ENCODE measurements around the gene RGL1.
"Not testable (repeated sequence)": the region's sequence is repeated elsewhere in the genome, so short reads cannot be mapped to it uniquely, and the experiment has no call there.

RGL1 gene

GRCh38 chr1:183785921-183786320 lies 19.0 kb upstream of the RGL1 start:
- H3K9me3 ChIP-seq (ENCODE audit: control insufficient read depth, low read length); H3K4me3 ChIP-seq (ENCODE audit: extremely low read depth, insufficient read depth, low read length, poor library complexity, severe bottlenecking); H3K36me3 ChIP-seq (ENCODE audit: control insufficient read depth, insufficient read depth, low read length); H3K4me1 ChIP-seq (ENCODE audit: control insufficient read depth, insufficient read depth, low read length, poor library complexity, severe bottlenecking); H3K27ac ChIP-seq (ENCODE audit: low read depth, low read length, severe bottlenecking): not testable (repeated sequence)
- WGBS, 2 experiments (ENCODE audit: insufficient coverage in 2 of 2) = 92 to 100% methylated on average over 1 to 2 of the region's 3 CpGs

DNA sequence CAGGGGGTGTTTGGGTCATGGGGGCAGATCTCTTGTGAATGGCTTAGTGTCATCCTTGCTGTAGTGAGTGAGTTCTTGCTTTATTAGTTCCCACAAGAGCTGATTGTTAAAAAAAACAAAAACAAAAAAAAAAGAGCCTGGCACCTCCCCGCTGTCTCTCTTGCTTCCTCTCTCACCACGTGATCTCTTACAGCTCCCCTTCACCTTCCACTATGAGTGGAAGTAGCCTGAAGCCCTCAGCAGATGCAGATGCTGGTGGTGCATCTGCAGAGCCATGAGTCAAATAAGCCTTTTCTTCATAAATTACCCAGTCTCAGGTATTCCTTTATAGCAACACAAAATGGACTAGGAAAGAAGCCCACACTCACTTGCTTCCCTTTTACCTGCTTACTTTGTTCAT lies 17.2 kb upstream of the RGL1 start:
- no peak overlapping the region for H3K4me3 ChIP-seq (ENCODE audit: extremely low read depth, insufficient read depth, low read length, poor library complexity, severe bottlenecking)
- WGBS, 2 experiments (ENCODE audit: insufficient coverage in 2 of 2) = 70% methylated on average over 2 of the region's 2 CpGs; no CpG with 5 or more reads in 1 of the 2 experiments
- no peaks in the 10 kb centered on the region for H3K4me1 ChIP-seq (ENCODE audit: control insufficient read depth, insufficient read depth, low read length, poor library complexity, severe bottlenecking)
- H3K27ac ChIP-seq (ENCODE audit: low read depth, low read length, severe bottlenecking) = no peak overlapping the region
- no peaks in the 10 kb centered on the region for H3K36me3 ChIP-seq (ENCODE audit: control insufficient read depth, insufficient read depth, low read length)
- peaks cover under 1% of the 10 kb centered on the region for H3K9me3 ChIP-seq (ENCODE audit: control insufficient read depth, low read length)

GRCh38 chr1:183791319-183791718 lies 13.6 kb upstream of the RGL1 start:
- H3K4me1 ChIP-seq (ENCODE audit: control insufficient read depth, insufficient read depth, low read length, poor library complexity, severe bottlenecking) = no peaks in the 10 kb centered on the region
- H3K27ac ChIP-seq (ENCODE audit: low read depth, low read length, severe bottlenecking) = no peak overlapping the region
- peaks cover 3% of the 10 kb centered on the region for H3K9me3 ChIP-seq (ENCODE audit: control insufficient read depth, low read length)
- no peak overlapping the region for H3K4me3 ChIP-seq (ENCODE audit: extremely low read depth, insufficient read depth, low read length, poor library complexity, severe bottlenecking)
- H3K36me3 ChIP-seq (ENCODE audit: control insufficient read depth, insufficient read depth, low read length) = no peaks in the 10 kb centered on the region

- no peak overlapping the region for H3K27ac ChIP-seq (ENCODE audit: low read depth, low read length, severe bottlenecking)
- no peak overlapping the region for H3K4me3 ChIP-seq (ENCODE audit: extremely low read depth, insufficient read depth, low read length, poor library complexity, severe bottlenecking)
- no peaks in the 10 kb centered on the region for H3K4me1 ChIP-seq (ENCODE audit: control insufficient read depth, insufficient read depth, low read length, poor library complexity, severe bottlenecking)
- WGBS, 2 experiments (ENCODE audit: insufficient coverage in 2 of 2) = no CpG with 5 or more reads among the region's 2 CpGs
- peaks cover 3% of the 10 kb centered on the region for H3K9me3 ChIP-seq (ENCODE audit: control insufficient read depth, low read length)
- no peaks in the 10 kb centered on the region for H3K36me3 ChIP-seq (ENCODE audit: control insufficient read depth, insufficient read depth, low read length)
Observed at GRCh38 chr1:183792300-183792699, 12.6 kb upstream of the RGL1 start.

DNA sequence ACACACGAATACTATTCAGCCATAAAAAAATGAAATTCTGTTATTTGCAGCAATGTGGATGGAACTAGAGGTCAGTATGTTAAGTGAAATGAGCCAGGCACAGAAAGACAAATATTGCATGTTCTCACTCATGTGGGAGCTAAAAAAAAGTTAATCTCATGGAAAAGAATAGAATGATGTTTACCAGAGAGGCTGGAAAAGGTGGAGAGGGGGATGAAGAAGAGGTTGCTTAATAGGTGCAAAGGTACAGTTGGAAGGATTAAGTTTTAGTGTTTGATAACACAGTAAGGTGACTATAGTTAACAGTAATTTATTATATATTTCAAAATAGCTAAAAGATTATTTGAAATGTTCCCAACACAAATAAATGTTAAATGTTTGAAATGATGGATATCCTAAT lies 10.8 kb upstream of the RGL1 start:
- Histone ChIP-seq H3K4me3 (ENCODE audit: extremely low read depth, insufficient read depth, low read length, poor library complexity, severe bottlenecking) (no peak overlapping the region), H3K9me3 (ENCODE audit: control insufficient read depth, low read length) (peaks cover 3% of the 10 kb centered on the region), H3K27ac (ENCODE audit: low read depth, low read length, severe bottlenecking) (no peak overlapping the region), H3K36me3 (ENCODE audit: control insufficient read depth, insufficient read depth, low read length) (no peaks in the 10 kb centered on the region), H3K4me1 (ENCODE audit: control insufficient read depth, insufficient read depth, low read length, poor library complexity, severe bottlenecking) (no peaks in the 10 kb centered on the region)
- WGBS, 2 experiments (ENCODE audit: insufficient coverage in 2 of 2) = no CpG with 5 or more reads among the region's 1 CpG

DNA sequence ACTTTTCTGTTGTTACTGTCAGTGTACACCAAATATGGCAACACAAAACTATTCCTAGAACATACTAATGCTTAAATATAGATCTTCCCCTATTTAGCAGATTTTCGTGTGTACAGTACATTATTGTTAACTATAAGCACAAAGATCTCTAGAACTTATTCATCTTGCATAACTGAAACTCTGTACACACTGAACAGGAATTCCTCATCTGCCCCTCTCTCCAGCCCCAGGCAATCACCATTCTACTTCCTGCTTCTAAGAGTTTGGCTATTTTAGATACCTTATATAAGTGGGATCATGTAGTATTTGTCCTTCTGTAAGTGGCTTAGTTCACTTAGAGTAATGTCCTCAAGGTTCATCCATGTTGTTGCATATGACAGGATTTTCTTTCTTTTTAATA lies 4.5 kb upstream of the RGL1 start:
- Histone ChIP-seq H3K4me1 (ENCODE audit: control insufficient read depth, insufficient read depth, low read length, poor library complexity, severe bottlenecking) (no peaks in the 10 kb centered on the region), H3K4me3 (ENCODE audit: extremely low read depth, insufficient read depth, low read length, poor library complexity, severe bottlenecking) (no peak overlapping the region), H3K36me3 (ENCODE audit: control insufficient read depth, insufficient read depth, low read length) (no peaks in the 10 kb centered on the region), H3K9me3 (ENCODE audit: control insufficient read depth, low read length) (peaks cover 9% of the 10 kb centered on the region), H3K27ac (ENCODE audit: low read depth, low read length, severe bottlenecking) (no peak overlapping the region)
- 100% methylated on average over 1 of the region's 1 CpG; no CpG with 5 or more reads in 1 of the 2 experiments for WGBS, 2 experiments (ENCODE audit: insufficient coverage in 2 of 2)

DNA sequence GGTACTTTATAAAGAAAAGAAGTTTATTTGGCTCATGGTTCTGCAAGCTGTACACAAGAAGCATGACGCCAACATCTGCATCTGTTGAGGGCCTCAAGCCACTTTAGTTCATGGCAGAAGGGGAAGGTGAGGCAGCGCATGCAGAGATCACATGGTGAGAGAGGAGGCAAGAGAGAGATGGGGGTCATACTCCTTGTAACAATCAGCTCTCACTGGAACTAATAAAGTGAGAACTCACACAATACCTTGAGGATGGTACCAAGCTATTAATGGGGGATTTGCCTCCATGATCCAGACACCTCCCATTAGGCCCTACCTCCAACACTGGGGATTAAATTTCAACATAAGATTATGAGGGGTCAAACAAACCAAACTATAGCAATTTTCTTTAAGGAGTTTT lies 3.3 kb upstream of the RGL1 start:
- Histone ChIP-seq H3K9me3 (ENCODE audit: control insufficient read depth, low read length) (peaks cover 9% of the 10 kb centered on the region), H3K27ac (ENCODE audit: low read depth, low read length, severe bottlenecking) (no peak overlapping the region), H3K36me3 (ENCODE audit: control insufficient read depth, insufficient read depth, low read length) (no peaks in the 10 kb centered on the region), H3K4me3 (ENCODE audit: extremely low read depth, insufficient read depth, low read length, poor library complexity, severe bottlenecking) (no peak overlapping the region), H3K4me1 (ENCODE audit: control insufficient read depth, insufficient read depth, low read length, poor library complexity, severe bottlenecking) (peaks cover 7% of the 10 kb centered on the region)
- WGBS, 2 experiments (ENCODE audit: insufficient coverage in 2 of 2) = 100% methylated on average over 1 of the region's 2 CpGs

DNA sequence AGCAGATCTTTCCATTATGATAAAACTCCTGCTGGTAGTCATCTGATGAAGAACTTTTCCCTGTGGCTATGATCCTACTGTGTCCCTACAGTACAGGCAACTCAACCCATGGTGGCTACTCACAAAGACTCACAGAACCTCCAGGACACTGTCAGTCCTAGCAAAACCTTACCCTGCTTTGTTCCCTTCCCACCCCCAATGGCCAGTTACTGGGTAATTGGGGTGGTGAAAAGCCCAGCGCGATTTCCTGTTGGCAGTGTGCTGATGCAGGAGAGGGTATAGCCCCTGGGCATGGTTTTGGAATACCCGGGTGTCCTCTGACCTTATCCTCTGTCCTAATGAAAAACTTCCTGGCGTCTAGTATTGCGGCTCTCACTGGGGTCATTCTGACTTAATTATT lies 533 bp upstream of the RGL1 start:
- WGBS, 2 experiments (ENCODE audit: insufficient coverage in 2 of 2) = 19% methylated on average over 2 of the region's 5 CpGs; no CpG with 5 or more reads in 1 of the 2 experiments
- H3K9me3 ChIP-seq (ENCODE audit: control insufficient read depth, low read length) = peaks cover 9% of the 10 kb centered on the region
- H3K4me3 ChIP-seq (ENCODE audit: extremely low read depth, insufficient read depth, low read length, poor library complexity, severe bottlenecking) = peak overlapping the region; percentile 64
- H3K27ac ChIP-seq (ENCODE audit: low read depth, low read length, severe bottlenecking) = peak overlapping the region; percentile 77
- H3K36me3 ChIP-seq (ENCODE audit: control insufficient read depth, insufficient read depth, low read length) = peaks cover 16% of the 10 kb centered on the region
- peaks cover 30% of the 10 kb centered on the region for H3K4me1 ChIP-seq (ENCODE audit: control insufficient read depth, insufficient read depth, low read length, poor library complexity, severe bottlenecking)

- Histone ChIP-seq H3K27ac (ENCODE audit: low read depth, low read length, severe bottlenecking) (no peak overlapping the region), H3K4me3 (ENCODE audit: extremely low read depth, insufficient read depth, low read length, poor library complexity, severe bottlenecking) (peak overlapping the region; percentile 64), H3K9me3 (ENCODE audit: control insufficient read depth, low read length) (peaks cover 9% of the 10 kb centered on the region), H3K4me1 (ENCODE audit: control insufficient read depth, insufficient read depth, low read length, poor library complexity, severe bottlenecking) (peaks cover 36% of the 10 kb centered on the region), H3K36me3 (ENCODE audit: control insufficient read depth, insufficient read depth, low read length) (peaks cover 22% of the 10 kb centered on the region)
- 65% methylated on average over 2 of the region's 4 CpGs; no CpG with 5 or more reads in 1 of the 2 experiments for WGBS, 2 experiments (ENCODE audit: insufficient coverage in 2 of 2)
Observed at GRCh38 chr1:183806125-183806524, 1.2 kb downstream of the RGL1 start.

DNA sequence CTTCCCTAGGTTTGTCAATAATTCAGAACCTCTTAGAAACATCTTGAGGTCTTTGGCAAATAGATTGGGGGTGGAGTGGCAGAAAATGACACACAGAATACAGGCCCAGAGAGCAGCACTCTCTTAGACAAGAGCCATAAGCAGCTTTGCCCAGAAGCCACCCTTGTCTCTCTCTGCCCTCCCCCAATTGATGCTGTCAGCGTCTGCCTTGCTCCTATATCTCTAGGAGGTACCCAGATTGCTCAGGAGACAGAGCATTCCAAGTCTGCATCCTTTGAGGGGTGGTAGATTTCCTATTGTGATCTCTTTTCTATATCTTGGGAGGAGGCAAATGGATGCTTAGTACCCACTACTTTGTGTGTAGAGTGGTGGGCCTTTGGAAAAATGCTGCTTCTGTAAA lies 1.8 kb downstream of the RGL1 start:
- peak overlapping the region; percentile 64 for H3K4me3 ChIP-seq (ENCODE audit: extremely low read depth, insufficient read depth, low read length, poor library complexity, severe bottlenecking)
- H3K36me3 ChIP-seq (ENCODE audit: control insufficient read depth, insufficient read depth, low read length) = peaks cover 22% of the 10 kb centered on the region
- WGBS, 2 experiments (ENCODE audit: insufficient coverage in 2 of 2) = no CpG with 5 or more reads among the region's 1 CpG
- H3K4me1 ChIP-seq (ENCODE audit: control insufficient read depth, insufficient read depth, low read length, poor library complexity, severe bottlenecking) = peaks cover 41% of the 10 kb centered on the region
- peak overlapping the region; percentile 13 for H3K27ac ChIP-seq (ENCODE audit: low read depth, low read length, severe bottlenecking)
- H3K9me3 ChIP-seq (ENCODE audit: control insufficient read depth, low read length) = peaks cover 6% of the 10 kb centered on the region

- WGBS, 2 experiments (ENCODE audit: insufficient coverage in 2 of 2) = 50% methylated on average over 1 of the region's 2 CpGs; no CpG with 5 or more reads in 1 of the 2 experiments
- Histone ChIP-seq H3K36me3 (ENCODE audit: control insufficient read depth, insufficient read depth, low read length) (peaks cover 22% of the 10 kb centered on the region), H3K4me1 (ENCODE audit: control insufficient read depth, insufficient read depth, low read length, poor library complexity, severe bottlenecking) (peaks cover 51% of the 10 kb centered on the region), H3K27ac (ENCODE audit: low read depth, low read length, severe bottlenecking) (peak overlapping the region; percentile 67), H3K9me3 (ENCODE audit: control insufficient read depth, low read length) (no peaks in the 10 kb centered on the region), H3K4me3 (ENCODE audit: extremely low read depth, insufficient read depth, low read length, poor library complexity, severe bottlenecking) (no peak overlapping the region)
Observed at GRCh38 chr1:183807549-183808168, 2.7 kb downstream of the RGL1 start.
